Stimulated activated CD4-positive, alpha-beta T cell treated with anti-CD3 and anti-CD28 coated beads, TNF-alpha, amount 100 ng/mL, for 4 hours (primary cell): ENCODE results near the gene GPR17.

Source experiments
- DNase-seq, 3 experiments: peaks; one replicate each; pipeline ENCODE4 v3.0.0-alpha.2; 2020; ENCODE audit warnings: low read depth in 3 of 3

The GPR17 gene

DNA sequence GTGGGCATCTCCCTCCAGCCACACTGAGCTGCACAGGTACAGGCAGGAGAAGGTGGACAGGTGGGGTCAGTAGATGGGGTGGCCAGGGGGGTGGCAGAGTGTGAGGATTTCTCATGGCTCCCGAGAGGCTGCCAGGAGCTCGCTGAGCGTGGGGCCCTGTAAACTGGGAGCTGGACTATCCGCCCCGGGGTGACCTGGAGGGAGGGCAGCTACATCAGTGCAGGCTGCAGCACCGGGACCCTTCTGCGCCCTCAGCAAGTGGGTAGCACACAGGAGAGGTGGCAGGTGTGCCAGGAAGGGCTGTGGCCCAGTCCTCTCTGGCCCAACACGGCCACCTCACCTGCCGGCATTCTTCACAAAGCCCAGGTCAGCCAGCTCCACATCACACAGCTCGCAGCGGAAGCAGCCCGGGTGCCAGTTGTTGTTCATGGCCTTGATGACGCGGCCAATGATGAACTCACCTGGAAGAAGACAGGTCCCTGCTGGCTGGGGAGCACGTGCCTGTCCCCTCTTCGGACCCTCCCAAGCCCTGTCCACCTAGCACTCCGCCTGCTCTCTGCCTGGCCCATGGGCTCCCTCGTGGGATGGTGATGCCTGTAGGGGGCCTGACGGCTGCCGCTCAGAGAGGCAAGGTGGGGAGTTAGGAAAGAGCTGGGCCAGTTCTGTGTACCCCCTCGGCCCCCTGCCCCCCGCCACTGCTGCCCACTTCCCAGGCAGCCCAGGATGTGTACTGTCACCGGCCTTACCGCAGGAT is 8.3 kb downstream of the GPR17 start:
- no peak for DNase-seq

DNA sequence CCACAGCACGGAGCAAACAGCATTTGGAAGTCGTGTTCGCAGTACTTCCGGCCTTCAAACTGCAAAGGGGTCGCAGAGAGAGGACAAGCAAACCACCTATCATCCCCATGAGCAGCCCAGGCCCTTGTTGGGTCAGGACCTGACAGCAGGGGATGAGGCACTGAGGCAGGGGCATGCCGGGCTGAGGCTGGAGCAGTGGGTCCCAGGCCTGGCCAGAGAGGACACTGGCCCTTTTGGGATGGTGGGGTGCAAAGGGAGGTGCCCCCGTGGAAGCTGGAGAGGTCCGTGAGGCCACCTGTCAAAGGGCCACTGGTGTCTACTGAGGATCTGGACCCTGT is 8.9 kb downstream of the GPR17 start:
- DNase-seq: no peak

DNA sequence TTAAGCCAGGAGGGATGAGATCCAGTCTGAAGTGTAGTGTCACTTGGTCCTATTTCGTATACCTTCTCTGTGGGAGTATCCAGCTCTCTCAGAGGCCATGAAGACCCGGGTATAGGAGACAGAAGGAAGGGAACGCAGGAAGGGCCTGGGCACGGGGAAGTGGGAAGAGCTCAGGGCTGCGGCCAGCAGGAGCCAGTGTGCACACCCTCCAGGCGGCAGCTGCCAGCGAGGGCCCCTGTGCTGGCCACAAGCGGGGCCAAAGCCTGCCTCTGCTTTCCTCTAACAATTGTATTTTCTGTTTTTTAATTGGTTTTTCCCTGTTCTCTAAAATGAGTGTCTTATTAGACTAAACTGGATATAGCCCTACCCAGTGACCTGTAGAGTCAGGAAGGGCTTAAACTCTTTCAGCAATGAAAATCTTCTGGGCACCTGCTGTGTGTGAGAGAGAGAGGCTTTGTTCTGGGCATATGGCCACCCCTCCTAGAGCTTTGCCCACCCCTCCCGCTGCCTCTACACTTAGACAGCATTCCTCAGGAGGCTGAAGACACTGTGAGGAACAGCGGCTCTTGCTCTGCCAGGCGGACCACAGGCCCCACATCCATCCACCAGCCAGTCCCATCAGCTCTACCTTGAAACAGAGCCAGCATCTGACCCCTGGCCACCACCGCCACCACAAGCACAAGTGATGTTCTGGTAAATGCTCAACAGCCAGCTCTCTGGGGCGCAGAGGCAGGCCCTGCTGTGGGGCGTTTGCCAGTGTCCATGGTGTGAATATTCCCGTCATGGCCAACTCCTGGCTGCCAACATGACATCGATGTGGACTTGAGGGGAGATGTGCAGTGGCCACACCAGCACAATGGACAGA is 9.5 kb downstream of the GPR17 start:
- DNase-seq: no peak

DNA sequence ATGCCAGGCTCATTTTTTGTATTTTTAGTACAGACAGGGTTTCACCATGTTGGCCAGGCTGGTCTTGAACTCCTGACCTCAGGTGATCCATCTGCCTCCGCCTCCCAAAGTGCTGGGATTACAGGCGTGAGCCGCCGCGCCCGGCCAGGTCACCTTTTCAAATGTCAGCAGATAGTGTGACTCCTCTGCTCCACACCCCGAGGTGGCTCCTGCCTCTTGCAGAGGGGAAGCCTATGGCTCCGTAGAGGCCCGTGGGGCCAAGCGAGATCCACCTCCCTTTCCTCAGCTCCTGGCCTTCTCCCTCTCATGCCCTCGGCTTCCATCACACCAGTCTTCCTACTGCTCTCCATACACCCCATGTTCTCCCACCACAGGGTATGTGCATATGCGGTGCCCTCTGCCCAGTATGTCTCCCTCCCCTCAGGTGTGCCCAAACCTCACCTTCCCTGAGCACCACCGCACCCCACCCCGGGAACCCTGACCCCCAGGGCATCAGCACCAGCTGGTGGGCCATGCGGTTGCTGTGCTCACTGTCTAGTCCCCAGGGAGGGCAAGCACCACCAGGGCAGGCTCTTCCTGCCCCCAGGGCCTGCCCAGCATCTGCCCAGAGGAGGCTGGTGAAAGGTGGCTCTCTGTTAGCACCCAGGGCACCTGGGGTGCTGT is 10.7 kb downstream of the GPR17 start:
- DNase-seq: no peak

DNA sequence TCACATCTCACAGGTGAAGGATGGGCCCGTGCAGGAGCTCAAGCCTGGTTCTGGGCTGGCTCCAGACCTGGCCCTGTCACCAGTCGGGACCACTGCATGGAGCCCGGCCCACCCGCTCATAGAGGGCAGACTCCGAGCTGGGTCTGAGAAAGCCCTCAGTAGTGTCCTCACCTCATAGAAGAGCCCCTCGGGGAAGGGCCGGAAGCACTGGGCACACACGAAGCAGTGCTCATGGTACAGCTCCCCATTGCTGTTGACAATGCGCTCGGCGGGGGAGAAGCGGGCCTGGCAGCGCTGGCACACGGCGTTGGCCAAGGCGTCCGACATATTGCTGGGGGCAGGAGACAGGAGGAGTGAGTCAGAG is 11.3 kb downstream of the GPR17 start:
- DNase-seq: no peak

DNA sequence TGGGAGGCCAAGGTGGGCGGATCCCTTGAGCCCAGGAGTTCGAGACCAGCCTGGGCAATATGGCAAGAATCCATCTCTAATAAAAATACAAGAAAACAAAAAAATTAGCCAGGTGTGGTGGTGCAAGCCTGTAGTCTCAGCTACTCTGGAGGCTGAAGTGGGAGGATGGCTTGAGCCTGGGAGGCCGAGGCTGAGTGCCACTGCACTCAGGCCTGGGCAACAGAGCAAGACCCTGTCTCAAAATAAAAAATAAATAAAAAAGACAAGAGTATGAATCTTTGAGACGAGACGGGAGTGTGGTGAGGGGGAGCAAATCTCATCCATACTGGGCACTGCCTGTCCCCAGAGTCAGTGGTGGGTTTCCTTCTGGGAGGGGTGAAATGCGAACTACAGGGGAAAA is 12.2 kb downstream of the GPR17 start:
- no peak for DNase-seq

DNA sequence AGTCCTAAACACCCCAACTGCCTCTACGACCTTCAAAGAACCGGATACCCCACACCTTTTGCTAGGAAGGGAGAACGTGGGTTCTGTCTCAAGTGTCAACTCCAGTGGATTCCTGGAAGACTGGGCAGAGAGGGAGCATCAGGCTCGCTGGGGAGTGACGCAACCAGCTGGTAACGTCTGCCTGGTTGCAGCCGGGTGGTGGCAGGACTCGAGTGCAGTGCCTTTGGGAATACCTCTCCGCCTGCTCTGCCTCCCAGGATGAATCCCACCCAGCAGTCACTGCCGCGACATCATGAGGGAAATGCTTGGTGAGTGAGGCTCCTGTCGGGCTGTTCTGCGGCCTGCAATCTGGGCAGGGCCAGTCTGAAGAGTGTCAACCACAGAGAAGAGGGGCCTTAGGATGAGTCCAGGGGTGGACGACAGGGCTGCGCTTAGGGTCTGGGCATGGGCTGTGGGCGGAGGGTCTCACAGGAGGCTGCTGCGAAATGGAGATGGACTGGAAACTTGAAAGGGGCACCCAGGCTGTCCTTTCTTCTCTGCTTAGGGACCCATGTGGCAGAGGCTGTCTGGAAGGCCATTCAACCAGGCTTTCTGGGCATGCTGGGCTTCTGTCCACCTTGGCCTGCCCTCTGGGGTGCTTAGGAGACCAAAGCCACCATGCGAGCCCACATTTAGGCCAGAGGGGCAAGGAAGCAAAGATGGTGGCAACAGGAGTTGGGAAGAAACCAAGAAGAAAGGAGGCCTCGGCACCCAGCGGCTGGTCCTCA is 12.9 kb downstream of the GPR17 start:
- DNase-seq: no peak

DNA sequence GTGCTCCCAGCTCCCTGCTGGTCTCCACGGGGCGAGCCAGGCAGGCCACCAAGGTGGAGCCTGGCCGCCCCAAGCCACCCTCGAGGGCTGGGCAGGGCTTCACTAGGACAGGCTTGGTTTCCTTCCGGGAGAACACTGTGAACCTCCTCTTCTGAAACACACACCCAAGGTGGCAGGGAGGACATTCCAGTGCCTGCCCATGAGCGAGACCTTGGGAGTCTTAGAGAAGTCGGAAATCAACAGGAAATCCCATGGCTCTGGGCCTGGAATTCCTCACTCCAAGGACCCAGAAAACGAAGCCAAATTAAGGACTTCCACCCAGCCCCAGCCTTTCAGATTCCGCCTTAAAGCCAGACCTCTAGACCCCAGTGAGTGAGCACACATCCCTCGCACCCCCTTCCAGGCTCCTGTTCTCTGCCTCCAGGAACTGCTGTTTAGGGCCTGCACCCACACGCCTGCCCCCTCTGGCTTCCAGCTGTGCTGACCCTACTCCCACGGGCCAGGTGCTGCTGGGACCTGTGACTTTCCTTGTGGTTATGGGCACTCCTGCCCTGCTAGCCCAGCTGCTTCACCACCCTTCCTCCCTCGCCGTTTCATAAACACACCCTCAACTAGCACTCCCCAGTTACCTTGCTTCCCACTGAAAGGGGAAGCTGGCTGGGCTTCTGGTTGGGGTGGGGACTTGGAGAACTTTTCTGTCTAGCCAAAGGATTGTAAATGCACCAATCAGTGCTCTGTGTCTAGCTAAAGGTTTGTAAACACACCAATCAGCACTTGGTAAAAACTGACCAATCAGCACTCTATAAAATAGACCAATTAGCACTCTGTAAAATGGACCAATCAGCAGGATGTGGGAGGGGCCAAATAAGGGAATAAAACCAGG is 13.7 kb downstream of the GPR17 start:
- DNase-seq: no peak

DNA sequence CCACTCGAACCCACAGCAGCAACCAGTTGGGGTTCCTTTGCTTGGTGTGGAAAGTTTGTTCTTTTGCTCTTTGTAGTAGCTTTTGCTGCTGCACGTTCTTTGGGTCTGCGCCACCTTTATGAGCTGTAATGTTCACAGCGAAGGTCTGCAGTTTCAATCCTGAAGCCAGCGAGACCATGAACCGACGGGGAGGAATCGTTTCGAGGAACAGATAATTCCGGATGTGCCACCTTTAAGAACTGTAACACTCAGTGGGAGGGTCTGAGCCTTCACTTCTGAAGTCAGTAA is 14.3 kb downstream of the GPR17 start:
- DNase-seq: no peak

DNA sequence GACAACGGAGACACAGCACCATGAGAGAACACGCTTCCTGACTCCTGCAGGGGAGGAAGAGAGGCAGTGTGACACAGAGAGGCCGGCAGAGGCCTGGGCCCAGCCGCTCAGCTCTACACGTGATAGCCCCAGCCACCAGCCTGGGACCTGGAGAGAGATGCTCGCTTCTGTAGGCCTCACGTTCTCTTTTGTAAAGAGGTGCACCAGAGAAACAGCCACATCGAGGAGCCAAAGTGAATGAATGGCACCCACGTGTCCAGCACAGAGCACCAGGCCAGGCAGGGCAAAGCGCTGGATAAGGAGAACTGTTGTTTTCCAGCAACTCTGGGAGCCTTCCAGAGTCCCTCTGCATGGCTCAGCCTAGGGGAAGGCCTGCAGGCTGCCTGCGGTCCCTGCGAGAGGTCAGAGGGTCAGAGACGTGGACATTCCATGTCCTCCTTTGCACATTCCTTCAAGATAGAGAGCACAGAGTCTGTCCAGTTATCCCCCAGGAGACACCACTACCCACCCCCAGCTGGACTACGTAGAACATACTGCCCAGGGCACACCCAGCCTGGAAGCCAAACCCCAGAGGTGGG is 15.2 kb downstream of the GPR17 start:
- no peak for DNase-seq

DNA sequence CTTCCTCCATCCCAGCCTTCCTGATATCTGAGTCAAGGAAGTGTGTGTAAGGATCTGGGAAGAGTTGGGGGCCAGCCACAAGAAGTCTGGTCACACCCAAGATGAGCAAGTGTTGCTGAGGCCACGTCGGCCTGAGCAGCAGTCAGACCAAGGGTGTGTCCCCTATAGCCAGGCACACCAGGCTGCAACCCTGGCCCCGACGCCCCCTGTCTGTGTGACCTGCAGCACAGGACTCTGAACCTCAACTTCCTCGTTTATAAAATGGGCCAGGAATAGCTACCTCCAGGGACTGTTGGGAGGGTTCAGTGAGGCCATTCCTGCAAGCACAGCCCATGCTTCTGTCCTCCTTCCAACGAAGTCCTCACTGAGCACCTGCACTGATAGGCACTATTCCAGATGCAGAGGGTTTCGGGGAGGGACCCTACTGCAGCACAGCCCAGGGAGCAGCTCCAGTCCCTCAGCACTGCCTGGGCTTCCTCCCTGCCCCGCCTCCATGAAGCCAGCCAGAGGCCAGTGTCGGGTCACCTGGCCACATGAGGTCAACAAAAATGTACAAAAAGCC is 16.1 kb downstream of the GPR17 start:
- DNase-seq: no peak

DNA sequence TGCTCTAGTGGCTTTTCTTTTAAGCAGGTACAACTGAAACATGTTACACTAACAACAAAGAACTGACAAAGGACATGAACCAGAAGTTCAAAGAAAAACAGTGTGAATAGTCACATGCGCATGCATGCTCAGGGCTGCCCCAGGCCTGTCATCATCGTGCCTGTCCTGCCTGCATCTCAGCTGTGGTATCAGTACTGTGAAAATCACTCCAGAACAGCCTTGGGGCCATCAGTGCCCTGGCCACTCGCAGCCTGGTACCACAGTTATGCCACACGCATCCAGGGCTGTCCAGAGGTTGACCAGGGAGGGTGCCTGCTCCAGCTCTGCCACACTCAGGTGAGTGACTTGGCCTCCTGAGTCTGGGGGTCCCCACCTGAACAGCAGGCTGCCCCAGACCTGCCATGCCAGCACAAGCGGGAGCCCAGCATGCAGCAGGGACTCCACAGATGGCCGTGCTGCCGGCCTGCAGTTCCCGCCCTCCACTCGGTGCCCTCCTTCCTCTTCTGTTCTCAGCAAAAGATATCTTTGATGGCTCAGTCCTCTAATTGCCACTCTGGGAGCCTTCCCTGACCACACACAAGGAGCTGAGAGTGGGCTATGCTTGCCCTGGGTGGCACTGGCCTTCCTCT is 17.1 kb downstream of the GPR17 start:
- DNase-seq: no peak

DNA sequence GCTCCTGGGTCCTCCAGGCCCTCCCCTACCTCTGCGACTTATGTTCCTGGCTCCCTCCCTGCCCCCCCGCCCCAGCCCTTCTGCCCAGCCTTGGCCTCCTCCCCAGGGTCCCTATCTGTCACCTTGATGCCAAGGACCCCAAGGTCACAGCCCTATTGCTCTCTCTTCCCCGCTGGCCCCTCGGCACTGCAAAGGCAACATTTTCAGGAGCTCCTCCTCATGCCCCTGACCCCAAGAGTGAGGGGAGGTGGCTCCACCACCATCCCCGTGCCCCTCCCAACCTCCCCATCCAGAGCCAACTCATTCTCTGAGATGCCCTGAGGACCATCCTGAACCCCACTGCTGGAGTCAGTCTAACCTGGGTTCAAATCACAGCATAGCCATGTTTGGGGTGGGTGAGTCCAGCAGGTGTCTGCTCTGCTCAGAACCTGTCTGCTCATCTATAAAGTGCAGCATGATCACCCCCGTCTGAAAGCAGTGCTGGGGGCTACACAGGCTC is 17.7 kb downstream of the GPR17 start:
- DNase-seq: no peak

DNA sequence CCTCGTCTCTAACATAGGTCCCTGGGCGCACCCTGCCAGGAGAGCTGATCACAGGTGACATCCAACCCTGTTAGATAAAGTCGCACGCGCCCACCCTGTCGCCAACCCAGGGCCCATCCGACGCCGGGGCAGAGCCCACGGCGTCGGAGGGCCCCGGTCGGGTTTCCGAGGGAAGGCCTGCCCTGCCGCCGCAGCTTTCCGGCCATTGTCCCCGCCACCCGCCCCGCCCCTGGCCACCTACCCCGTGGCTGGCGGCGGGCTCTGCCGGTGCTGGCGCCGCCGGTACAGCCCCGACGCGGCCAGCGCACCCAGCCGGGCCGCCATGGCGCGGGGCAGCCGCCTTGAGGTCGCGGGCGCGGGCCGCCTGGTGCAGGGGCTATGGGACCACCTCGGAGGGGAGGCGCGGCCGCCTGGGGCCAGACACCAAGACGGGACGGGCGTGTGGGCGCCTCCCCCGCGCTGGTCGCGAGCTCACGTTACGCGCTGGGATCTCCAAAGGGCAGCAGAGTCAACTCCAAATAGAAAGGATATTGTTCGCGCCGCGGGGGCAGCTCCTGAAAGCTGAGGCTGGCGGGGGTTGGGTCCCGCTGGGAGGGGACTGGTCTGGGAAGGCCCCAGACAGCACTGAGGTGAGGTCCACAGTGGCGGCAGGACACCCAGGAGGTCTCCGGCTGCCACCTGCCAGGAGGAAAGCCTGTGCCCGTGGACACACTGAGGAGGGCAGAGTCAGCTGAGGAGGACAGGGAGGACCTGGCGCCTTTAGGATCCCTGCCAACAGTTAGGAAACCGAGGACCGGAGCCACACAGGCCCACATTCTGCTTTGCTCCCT is 18.3 kb downstream of the GPR17 start:
- DNase-seq: no peak

DNA sequence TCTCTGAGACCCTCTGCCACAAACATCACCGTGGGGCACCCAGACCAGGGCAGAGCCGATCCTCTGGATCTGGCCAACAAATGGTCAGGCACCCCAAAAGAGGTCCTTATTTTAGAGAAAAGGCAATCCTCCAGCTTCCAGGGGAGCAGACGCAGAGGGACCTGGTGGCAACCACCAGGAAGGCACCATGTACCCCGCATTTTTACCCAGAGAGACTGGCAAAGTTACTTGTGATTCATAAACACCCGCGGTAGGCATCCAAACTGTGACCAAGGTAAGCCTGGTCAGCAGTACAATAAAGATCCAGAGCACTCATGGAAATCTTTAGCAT is 18.9 kb downstream of the GPR17 start:
- no peak for DNase-seq

DNA sequence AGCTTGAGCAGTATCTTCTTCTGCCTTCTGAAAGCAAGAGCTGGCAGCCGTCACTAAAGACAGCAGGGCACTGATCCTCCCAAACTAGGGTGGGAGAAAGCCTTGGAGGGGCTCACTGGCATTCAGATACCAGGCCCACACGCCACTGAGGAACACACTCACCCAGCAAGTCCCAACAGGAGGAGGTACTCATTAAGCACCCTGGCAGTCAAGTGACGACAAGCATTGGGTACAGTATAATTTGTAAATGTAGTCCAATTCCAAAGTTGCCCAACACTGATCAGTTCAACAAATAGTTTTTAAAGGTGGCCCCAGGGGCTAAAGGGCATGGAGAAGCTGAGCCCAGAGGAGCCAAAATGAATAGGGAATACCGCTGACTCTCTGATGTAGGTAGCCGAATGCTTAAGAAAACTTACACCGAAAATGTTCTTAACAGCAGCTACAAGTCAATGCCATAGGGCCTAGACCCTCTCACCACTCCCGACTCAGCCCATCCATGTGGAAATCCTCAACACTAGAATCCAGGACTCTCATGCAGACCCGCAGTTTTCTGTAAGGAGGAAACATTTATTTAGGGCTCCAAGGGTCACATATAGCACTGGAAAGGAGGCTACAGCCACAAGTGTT is 19.4 kb downstream of the GPR17 start:
- no peak for DNase-seq

DNA sequence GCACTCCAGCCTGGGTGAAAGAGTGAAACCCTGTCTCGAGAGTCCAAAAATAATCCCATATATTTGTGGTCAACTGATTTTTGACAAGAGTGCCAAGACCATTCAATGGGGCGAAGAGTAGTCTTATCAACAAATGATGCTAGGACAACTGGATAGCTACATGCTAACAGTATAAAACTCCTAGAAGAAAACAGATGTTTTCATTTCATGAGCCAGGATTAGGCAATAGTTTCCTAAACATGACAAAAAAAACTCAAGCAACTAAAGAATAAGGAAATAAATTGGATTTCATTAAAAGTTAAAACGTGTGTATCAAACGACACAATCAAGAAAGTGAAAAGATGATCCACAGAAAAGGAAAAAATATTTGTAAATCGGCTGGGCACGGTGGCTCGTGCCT is 23.1 kb downstream of the GPR17 start:
- no peak for DNase-seq

DNA sequence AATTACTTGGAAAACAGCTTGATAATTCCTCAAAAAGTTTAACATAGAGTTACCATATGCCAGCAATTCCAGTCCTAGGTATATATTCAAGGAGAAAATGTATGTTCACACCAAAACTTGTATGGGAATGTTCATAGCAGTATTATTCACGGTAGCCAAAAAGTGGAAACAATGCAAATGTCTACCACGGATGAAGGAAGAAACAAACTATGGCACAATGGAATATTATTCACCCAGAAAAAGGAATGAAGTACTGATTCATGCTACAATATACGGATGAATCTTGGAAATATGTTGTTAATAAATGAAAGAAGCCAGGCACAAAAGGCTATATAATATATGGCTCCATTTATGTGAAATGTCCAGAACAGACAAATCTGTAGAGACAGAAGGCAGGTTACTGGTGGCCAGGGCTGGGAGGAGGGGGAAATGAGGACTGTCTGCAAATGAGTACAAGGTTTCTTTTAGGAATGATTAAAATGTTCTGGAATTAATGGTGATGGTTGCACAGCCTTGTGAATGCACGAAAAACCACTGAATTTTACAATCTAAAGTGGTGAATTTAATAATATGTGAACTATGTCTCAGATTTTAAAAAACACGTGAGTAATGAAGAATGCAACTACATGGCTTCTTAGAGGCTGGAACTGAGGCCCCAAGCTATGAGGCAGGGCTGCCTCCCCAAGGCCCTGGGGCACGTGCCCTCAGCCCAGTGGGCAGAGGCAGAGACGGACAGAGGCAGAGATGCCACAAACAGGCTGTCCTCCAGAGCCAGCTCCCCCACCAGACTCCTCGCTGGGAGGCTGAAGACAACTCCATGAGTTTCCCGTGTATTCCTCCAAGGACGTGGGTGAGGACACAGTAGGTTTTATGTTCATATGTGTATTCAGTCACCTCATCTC is 24.4 kb downstream of the GPR17 start:
- no peak for DNase-seq
